ENCODE measurements around the gene LYPD6.

The LYPD6 gene

DNA sequence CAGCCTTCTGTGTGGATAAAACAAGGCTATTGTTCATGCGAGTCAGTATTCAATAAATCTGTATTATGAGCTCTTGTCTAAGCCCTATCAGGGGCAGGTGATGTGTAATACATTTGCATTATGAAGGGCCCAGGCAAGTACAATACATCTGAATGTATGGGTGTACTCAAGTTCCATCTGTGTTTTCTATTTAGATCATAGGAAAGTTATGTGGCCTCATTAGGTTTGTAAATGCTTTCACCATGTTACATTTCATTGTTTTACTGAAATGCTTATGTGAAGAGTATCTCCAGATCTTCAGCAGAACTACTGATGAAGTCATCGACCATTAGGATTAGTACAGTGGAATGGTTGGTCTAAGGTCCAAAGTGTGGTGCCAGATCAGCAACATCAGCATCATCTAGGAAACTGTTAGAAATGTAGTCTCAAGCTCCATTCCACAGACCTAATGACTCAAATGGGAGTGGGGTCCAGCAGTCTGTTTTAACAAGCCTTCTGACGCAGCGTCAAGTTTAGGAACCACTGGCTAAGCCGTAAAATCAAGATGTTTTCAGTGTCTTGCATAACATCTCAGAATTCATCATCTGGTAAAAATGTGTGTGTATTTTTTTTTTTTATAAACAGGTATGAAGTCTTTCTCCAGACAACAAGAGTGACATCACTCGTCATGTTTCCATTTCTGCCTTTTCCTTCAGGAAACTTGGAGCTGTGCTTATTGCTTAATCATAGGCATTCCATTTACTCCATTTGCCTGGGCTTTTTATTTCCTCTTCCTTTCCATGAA is 80.5 kb downstream of the LYPD6 start:
- no peak for FAIRE-seq

DNA sequence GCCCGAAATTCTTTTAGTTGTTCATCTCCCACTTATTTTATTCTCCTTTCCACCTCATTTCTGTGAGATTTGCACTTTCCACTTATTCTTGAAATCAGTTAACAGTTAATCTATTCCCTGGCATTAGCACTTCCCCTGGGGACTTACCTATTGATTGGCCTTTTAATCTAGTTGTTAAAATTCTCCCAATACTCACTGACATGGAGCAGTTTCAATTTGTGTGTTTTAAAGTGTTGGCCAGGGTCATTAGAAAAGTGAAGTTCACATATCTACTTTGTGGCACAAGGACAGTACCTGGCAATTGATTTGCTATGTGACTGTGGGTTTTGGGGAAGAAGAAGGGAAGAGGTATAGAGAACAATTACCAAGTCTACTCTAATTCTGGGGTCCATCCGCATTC is 83.1 kb downstream of the LYPD6 start:
- no peak for FAIRE-seq

- FAIRE-seq: no peak
Measured at GRCh38 chr2:149415086-149415485, 84.7 kb downstream of the LYPD6 start.

DNA sequence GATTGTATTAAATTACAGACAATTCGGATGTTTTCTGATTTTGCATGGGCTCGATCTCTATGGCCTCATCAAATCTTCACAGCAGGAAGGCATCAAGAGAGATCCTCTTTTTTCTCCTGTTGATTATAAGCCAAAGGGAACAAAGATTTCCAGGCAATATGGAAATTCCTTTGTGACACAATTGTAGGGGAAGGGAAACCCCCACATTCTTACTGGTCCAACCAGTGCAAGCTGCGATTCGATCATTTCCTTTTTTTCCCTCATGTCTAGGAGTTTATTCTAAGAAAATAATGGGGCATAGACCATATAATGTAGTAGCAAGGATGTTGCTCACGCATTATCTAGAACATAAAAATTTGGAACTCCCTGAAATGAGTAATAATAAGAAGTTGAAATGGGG is 87.7 kb downstream of the LYPD6 start:
- no peak for FAIRE-seq

DNA sequence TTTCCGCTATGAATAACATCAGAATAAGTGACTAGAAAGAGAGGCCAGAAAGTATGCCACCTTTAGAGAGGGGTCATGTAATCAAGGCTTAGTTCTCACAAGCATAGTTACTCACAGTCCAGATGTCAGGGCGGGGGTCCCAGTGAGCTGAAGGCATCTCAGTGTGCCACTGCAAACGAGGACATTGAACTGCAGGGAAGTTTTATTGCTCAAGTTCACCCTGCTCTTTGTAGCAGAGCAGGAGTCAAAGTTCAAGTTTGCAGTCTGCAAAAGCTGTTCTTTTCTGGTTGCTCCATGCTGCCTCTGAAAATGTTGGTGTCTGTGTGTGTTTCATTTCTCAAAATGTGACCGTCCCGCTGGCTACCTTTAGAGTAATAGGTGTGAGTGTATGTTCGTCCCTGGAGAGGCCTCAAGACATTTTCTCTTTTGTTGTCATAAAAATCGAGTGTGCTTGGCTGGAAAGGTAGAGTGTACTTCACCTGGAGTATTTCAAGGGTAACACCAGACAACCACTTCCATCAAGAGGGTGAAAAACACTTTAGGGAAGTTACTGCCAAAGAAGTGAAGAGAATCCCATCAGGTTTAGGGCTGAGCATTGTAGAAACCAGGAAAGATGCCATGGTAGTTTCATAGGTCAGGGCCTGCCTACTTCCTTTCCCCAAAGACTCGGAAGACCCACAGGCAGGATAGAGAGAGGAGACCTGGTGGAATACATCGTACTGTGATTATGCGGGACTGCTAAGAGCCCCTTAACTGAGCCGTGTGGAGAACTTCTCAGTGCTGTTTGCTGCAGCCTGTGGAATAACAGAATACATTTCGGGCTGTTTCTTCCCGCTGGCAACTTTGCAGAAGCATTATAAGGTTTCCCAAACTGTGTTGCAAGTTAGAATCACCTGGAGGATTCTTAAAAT is 89.9 kb downstream of the LYPD6 start:
- no peak for FAIRE-seq

DNA sequence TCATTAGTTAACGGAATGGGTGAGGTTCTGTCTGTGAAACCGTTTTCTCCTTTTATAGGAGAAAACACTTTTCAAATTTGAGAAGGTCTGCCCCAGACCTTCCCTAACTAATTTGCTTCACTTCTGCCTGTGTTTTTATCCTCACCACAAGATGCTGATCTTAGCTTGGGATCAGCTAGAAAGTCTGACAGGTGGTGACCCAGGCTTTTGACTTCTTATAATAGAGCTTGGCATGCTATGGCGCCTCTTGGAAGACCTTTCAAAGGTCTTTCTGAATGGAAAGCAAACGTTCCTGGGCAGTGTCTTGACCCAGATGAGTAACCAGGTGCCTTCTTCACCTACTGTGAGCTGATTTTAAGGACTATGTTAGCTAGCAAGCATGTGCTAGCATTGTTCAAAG is 91.4 kb downstream of the LYPD6 start:
- no peak for FAIRE-seq

DNA sequence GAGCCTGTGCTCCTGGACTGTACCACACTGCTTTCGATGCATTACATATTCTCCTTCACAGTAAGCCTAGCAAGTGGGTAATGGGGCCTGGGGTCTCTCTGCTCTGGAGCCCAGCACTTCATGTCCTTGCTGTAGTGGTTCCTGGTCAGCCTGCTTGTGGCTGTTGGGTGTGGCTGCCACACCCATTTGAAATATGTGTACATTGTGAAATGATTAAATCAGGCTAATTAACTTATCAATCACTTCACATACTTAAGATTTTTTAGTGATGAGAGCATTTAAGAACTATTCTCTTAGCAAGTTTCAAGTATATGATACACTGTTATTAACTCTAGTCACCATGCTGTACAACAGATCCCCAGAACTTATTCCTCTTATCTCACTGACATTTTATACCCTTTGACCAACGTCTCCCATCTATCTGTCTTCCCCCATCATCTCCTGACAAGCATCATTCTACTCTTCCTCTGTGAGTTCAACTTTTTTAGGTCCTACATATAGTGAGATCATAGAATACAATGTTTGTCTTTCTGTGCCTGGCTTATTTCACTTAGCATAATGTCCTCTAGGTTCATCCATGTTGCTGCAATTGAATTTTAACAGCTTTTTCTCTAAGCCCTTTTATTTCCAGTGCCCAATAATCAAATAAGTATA is 92.1 kb downstream of the LYPD6 start:
- no peak for FAIRE-seq

- FAIRE-seq: no peak
Measured at GRCh38 chr2:149422991-149423338, 92.6 kb downstream of the LYPD6 start.

- FAIRE-seq: no peak
Measured at GRCh38 chr2:149423630-149424029, 93.2 kb downstream of the LYPD6 start.

GRCh38 chr2:149427387-149427786 is 97.0 kb downstream of the LYPD6 start:
- no peak for FAIRE-seq

DNA sequence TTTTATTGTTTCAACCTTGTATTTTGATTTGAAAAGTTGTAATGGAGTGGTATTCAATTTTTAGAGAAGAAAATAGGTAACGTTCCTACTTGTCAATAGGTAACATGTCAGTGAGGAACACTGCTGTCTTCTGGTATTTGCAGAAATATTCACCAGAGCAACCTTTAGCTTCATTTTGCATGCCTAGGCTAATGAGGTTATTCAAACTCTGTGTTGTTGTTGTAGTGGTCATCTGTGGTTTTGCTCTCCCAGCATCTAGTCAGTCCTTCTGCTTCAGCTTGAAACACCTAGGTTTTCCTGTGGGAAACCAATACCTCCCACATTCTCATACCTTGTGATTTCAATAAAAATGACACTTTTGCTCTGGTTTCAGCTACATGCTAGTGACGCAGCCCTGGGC is 98.4 kb downstream of the LYPD6 start:
- FAIRE-seq: no peak

- no peak for FAIRE-seq
Measured at GRCh38 chr2:149430743-149431736, 100.7 kb downstream of the LYPD6 start.

- no peak for FAIRE-seq
Measured at GRCh38 chr2:149438330-149438960, 108.1 kb downstream of the LYPD6 start.

- FAIRE-seq: no peak
Measured at GRCh38 chr2:149441255-149441654, 110.9 kb downstream of the LYPD6 start.

GRCh38 chr2:149442346-149442745 is 112.0 kb downstream of the LYPD6 start:
- FAIRE-seq: no peak

GRCh38 chr2:149443150-149443549 is 112.8 kb downstream of the LYPD6 start:
- no peak for FAIRE-seq

DNA sequence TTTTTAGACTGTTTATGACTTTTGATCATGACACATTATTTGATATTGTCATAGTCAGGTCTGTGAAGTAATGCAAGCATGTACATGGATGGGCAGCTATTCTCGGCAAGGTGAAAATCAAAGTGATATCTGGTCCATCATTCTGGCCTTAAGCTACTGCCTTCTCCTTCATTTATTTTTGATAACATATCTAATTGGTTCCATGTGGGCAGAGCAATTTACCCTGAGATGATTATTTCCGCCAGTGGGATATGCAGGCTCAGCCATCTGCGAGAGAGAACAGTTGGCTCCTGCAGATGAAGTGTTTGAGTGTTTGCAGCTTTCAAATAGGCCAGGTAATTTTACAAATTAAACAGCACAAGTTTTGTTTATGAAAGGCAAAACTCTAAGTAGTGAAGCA is 116.4 kb downstream of the LYPD6 start:
- FAIRE-seq: no peak

- no peak for FAIRE-seq
Measured at GRCh38 chr2:149448315-149448714, 117.9 kb downstream of the LYPD6 start.

GRCh38 chr2:149449017-149449416 is 118.6 kb downstream of the LYPD6 start:
- no peak for FAIRE-seq

DNA sequence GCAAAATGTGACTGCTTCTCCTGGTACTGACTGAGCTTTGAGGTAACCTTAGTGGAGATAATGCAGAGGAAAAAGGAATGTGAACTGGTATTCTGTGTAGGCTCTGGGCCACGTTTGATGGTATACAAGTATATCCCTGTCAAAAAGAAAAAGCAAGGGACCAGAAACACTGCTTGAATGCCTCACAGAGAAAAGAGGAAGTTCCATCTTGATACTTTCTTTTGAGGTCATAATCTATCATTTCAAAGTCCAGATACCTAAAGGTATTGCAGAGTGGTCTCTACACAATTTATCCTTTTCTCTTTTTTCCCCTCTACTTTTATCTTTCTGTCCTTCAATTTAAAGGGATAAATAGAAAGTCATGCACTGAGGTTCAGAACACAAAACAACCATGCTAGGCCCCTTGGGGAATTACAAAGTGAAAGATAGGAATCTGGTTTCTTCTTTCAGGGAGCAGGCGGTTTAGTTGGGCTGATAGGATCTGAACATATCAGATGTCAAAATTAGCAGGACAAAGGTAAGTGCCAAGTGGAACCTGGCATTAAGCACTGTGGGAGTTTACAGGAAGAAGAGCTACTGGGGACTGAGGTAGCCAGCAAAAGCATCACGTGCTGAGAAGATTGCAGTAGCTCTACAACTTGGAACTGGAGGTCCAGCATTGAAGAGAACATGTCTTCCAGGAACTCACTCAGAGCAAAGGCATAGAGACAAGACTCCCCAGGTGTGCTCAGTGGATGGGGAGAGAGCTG is 121.2 kb downstream of the LYPD6 start:
- FAIRE-seq: no peak

GRCh38 chr2:149456285-149456684 is 125.9 kb downstream of the LYPD6 start:
- no peak for FAIRE-seq
